K562 (cell line): ENCODE data around the gene PDE4D. TPM values are rescaled to one million over a fixed set of nuclear protein-coding genes. Genes with fewer than 3 reads are reported as not detected.

ENCODE experiments used
- ATAC-seq: fragments of 200-7000 bp; cut with Tn5 transposase; 3 replicates; pipeline ENCODE4 v1.9.1; 2020; ENCODE audit warnings: moderate library complexity
- BruUV-seq: library from RNA; stranded (reverse); fragments of 400-500 nt; replicated peaks from 2 replicates; lab custom pipeline; 2021; lab: Mats Ljungman, UMichigan
- CTCF ChIA-PET: fragments of 300-600 bp; formaldehyde crosslinking; extraction: SDS; loops from one replicate; lab custom pipeline; 2021; ENCODE audit warnings: low intra/inter-chr PET ratio; lab: Yijun Ruan, JAX
- POLR2A ChIA-PET: fragments of 300-600, 350-650 bp; sonication (Branson Sonifier 250); formaldehyde crosslinking; extraction: SDS; loops from one replicate; lab custom pipeline; 2021; ENCODE audit warnings: antibody characterized with exemption, inconsistent platforms; lab: Yijun Ruan, JAX
- DNase-seq, 4 experiments: peaks; one replicate each; pipeline versions ENCODE4 v3.0.0 to v3.0.0-alpha.2; 2011 to 2018; ENCODE audit warnings: low spot score in 3 of 4, mixed read lengths in 3 of 4; ENCODE audit errors: extremely low read depth in 1 of 4
- FAIRE-seq: peaks from 2 replicates; lab custom pipeline; 2011; peaks lifted over from hg19 to GRCh38; lab: Jason Lieb, UNC
- H2AFZ ChIP-seq: 2 replicates; pipeline ENCODE4 v1.6.0; 2011; ENCODE audit warnings: low read depth, low read length, control low read depth, inconsistent platforms
- H3K27ac ChIP-seq: fragments of 200-600 bp; 3 replicates; pipeline ENCODE4 v1.8.0; 2011; ENCODE audit warnings: low read depth, mild to moderate bottlenecking, control low read depth, inconsistent platforms, low read length, moderate library complexity, mixed read lengths; ENCODE audit errors: extremely low read depth
- H3K27me3 ChIP-seq, 2 experiments: fragments of 300-600 bp in 1 of 2; 2 replicates in 1 of 2; 3 replicates in 1 of 2; pipeline versions ENCODE4 v1.6.0 to v1.8.0; 2011; ENCODE audit warnings: inconsistent platforms in 2 of 2, low read length in 2 of 2, mild to moderate bottlenecking in 1 of 2, mixed read lengths in 1 of 2, moderate library complexity in 1 of 2; ENCODE audit not compliant: control insufficient read depth in 2 of 2, insufficient read depth in 2 of 2
- H3K36me3 ChIP-seq: fragments of 300-600 bp; 3 replicates; pipeline ENCODE4 v1.8.0; 2011; ENCODE audit warnings: mild to moderate bottlenecking, low read length, inconsistent platforms; ENCODE audit not compliant: control insufficient read depth, insufficient read depth
- H3K4me1 ChIP-seq, 2 experiments: fragments of 200-600 bp in 1 of 2; replicated peaks in 1 of 2; 2 replicates in 1 of 2; 3 replicates in 1 of 2; pipeline versions ENCODE4 v1.5.1 to v1.8.0; 2011; ENCODE audit warnings: inconsistent platforms in 2 of 2, low read length in 2 of 2, mild to moderate bottlenecking in 1 of 2, mixed read lengths in 1 of 2, moderate library complexity in 1 of 2; ENCODE audit not compliant: control insufficient read depth in 2 of 2, insufficient read depth in 2 of 2
- H3K4me2 ChIP-seq: 2 replicates; pipeline ENCODE4 v1.6.1; 2011; ENCODE audit warnings: low read length, control low read depth, inconsistent platforms, mixed read lengths; ENCODE audit not compliant: insufficient read depth
- H3K4me3 ChIP-seq: fragments of 200-600 bp; sonication (generic), shearing (Covaris generic); 2 replicates; pipeline ENCODE4 v1.5.1; 2016; ENCODE audit warnings: control low read depth, inconsistent platforms
- H3K79me2 ChIP-seq: fragments of 200-600 bp; 3 replicates; pipeline ENCODE4 v1.8.0; 2011; ENCODE audit warnings: low read length, inconsistent platforms; ENCODE audit not compliant: control insufficient read depth, insufficient read depth
- H3K9ac ChIP-seq, 2 experiments: 2 replicates each; pipeline versions ENCODE4 v1.6.0 to v1.6.1; 2011; ENCODE audit warnings: low read depth in 2 of 2, low read length in 2 of 2, control low read depth in 1 of 2, inconsistent platforms in 1 of 2, mild to moderate bottlenecking in 1 of 2, mixed read lengths in 1 of 2; ENCODE audit not compliant: insufficient read depth in 1 of 2
- H3K9me1 ChIP-seq: one replicate; pipeline ENCODE4 v1.6.0; 2011; ENCODE audit warnings: inconsistent platforms, mild to moderate bottlenecking, low read length, moderate library complexity; ENCODE audit not compliant: control insufficient read depth, insufficient read depth
- H3K9me3 ChIP-seq: replicated peaks from 2 replicates; pipeline ENCODE4 v1.5.1; 2011; ENCODE audit warnings: low read depth, low read length, inconsistent platforms; ENCODE audit not compliant: control insufficient read depth, insufficient read depth
- H4K20me1 ChIP-seq: replicated peaks from 2 replicates; pipeline ENCODE4 v1.6.1; 2011; ENCODE audit warnings: low read length, inconsistent platforms, mixed read lengths; ENCODE audit not compliant: control insufficient read depth, insufficient read depth
- DACH1 ChIP-seq: fragments of 450-650 bp; IDR thresholded peaks from 2 replicates; pipeline ENCODE4 v1.6.1; 2018; ENCODE audit not compliant: partially characterized antibody
- FOXA1 ChIP-seq: fragments of 450-650 bp; IDR thresholded peaks from 2 replicates; pipeline ENCODE4 v1.6.1; 2016; ENCODE audit warnings: mild to moderate bottlenecking, borderline replicate concordance
- HDAC3 ChIP-seq: fragments of 450-650 bp; IDR thresholded peaks from 2 replicates; pipeline ENCODE4 v1.6.1; 2018; ENCODE audit warnings: borderline replicate concordance, mild to moderate bottlenecking, moderate library complexity; ENCODE audit not compliant: partially characterized antibody
- JUND ChIP-seq, 2 experiments: IDR thresholded peaks; 2 replicates in 1 of 2; 3 replicates in 1 of 2; pipeline ENCODE4 v1.6.1; 2011; ENCODE audit warnings: borderline replicate concordance in 2 of 2, low read depth in 2 of 2, low read length in 2 of 2, improper control_type of control experiment in 1 of 2, missing biosample characterization in 1 of 2, missing genetic modification characterization in 1 of 2, missing genetic modification reagents in 1 of 2
- MAFG ChIP-seq: fragments of 450-650 bp; conservative IDR thresholded peaks from 2 replicates; pipeline ENCODE4 v1.6.1; 2016; ENCODE audit warnings: missing genetic modification characterization, missing compliant biosample characterization
- MCM3 ChIP-seq: fragments of 450-650 bp; IDR thresholded peaks from 2 replicates; pipeline ENCODE4 v1.6.1; 2016
- NR2C2 ChIP-seq, 2 experiments: fragments of 200-800 bp in 1 of 2; sonication (Bioruptor generic) in 1 of 2; sonication (generic) in 1 of 2; formaldehyde crosslinking in 1 of 2; IDR thresholded peaks; 2 replicates each; pipeline versions ENCODE4 v1.6.1 to v1.8.0; 2016 to 2022; ENCODE audit warnings: mild to moderate bottlenecking in 1 of 2, missing compliant biosample characterization in 1 of 2, missing genetic modification characterization in 1 of 2, missing genetic modification reagents in 1 of 2
- POLR2AphosphoS5 ChIP-seq: IDR thresholded peaks from 2 replicates; pipeline ENCODE4 v1.6.1; 2011; ENCODE audit warnings: mild to moderate bottlenecking, low read depth, low read length, moderate library complexity; ENCODE audit not compliant: control insufficient read depth, insufficient read depth
- POLR2H ChIP-seq: IDR thresholded peaks from 2 replicates; pipeline ENCODE4 v1.6.1; 2016; ENCODE audit warnings: missing genetic modification characterization, low read depth, mild to moderate bottlenecking, control low read depth, missing compliant biosample characterization, moderate library complexity
- RFX7 ChIP-seq: fragments of 250-450 bp; sonication (Bioruptor Pico); IDR thresholded peaks from 2 replicates; pipeline ENCODE4 v1.5.1; 2021; ENCODE audit warnings: mild to moderate bottlenecking
- SMARCC2 ChIP-seq: fragments of 450-650 bp; IDR thresholded peaks from 2 replicates; pipeline ENCODE4 v1.6.1; 2017; ENCODE audit warnings: antibody characterized with exemption, moderate library complexity, mild to moderate bottlenecking, low read depth
- TEAD2 ChIP-seq: fragments of 450-650 bp; IDR thresholded peaks from 2 replicates; pipeline ENCODE4 v1.6.1; 2016; ENCODE audit warnings: missing genetic modification characterization, control low read depth, missing compliant biosample characterization
- ZC3H8 ChIP-seq: fragments of 450-650 bp; IDR thresholded peaks from 2 replicates; pipeline ENCODE4 v1.6.1; 2017
- ZKSCAN1 ChIP-seq: fragments of 150-350 bp; IDR thresholded peaks from 2 replicates; pipeline ENCODE4 v1.6.1; 2016; ENCODE audit warnings: low read depth, low read length
- ZNF224 ChIP-seq: sonication (generic); formaldehyde crosslinking; IDR thresholded peaks from 2 replicates; pipeline ENCODE4 v1.8.0; 2022; ENCODE audit warnings: mild to moderate bottlenecking, missing genetic modification reagents
- ZNF23 ChIP-seq: fragments of 250-450 bp; sonication (Bioruptor Pico); IDR thresholded peaks from 2 replicates; pipeline ENCODE4 v1.4.0; 2020; ENCODE audit warnings: mild to moderate bottlenecking
- ZNF354B ChIP-seq: fragments of 250-450 bp; sonication (Bioruptor Pico); IDR thresholded peaks from 2 replicates; pipeline ENCODE4 v1.4.0; 2020
- ZNF41 ChIP-seq: fragments of 250-450 bp; sonication (Bioruptor Pico); conservative IDR thresholded peaks from 2 replicates; pipeline ENCODE4 v1.4.0; 2020; ENCODE audit warnings: mild to moderate bottlenecking
- ZNF668 ChIP-seq: fragments of 250-450 bp; sonication (Bioruptor Pico); IDR thresholded peaks from 2 replicates; pipeline ENCODE4 v1.8.0; 2022; ENCODE audit warnings: mild to moderate bottlenecking, inconsistent platforms
- ZNF830 ChIP-seq: fragments of 250-450 bp; sonication (Bioruptor Pico); IDR thresholded peaks from 2 replicates; pipeline ENCODE4 v1.5.0; 2021; ENCODE audit warnings: mild to moderate bottlenecking
- WGBS: fragments of 100-300 bp; shearing (Covaris generic); methylation state at CpG from one replicate; pipeline ENCODE4 v1.1.6; 2016; ENCODE audit warnings: low coverage, mixed read lengths; ENCODE audit not compliant: insufficient coverage; ENCODE audit errors: missing lambda C conversion rate; 5-methylcytosine and 5-hydroxymethylcytosine counted together
- in situ Hi-C: fragments of 300-500 bp; cut with MboI; formaldehyde crosslinking; loops from 4 replicates; pipeline ENCODE4 v1.15.0; 2018; ENCODE audit warnings: inconsistent platforms, mixed read lengths
- intact Hi-C: fragments of 100-400 bp; cut with micrococcal nuclease; formaldehyde crosslinking; loops from 2 replicates; pipeline ENCODE4 v1.14.2; 2022
- polyA plus RNA-seq, 8 experiments: library from polyadenylated mRNA; depleted of rRNA in 4 of 8; stranded (reverse) in 5 of 8; unstranded in 3 of 8; fragments of >200 nt; fragmentation: Nextera tagmentation in 2 of 8; fragmentation: Illumina TruSeq in 1 of 8; extraction: Ambion mirVana in 2 of 8; extraction: Trizol in 1 of 8; gene quantifications; 2 replicates each; pipeline versions ENCODE4 v1.2.1 to v1.2.3, GENCODE V29; 2011 to 2014; ENCODE audit warnings: inconsistent platforms in 1 of 8, missing spikeins in 1 of 8
- total RNA-seq, 7 experiments: library from RNA; depleted of rRNA in 6 of 7; stranded (reverse); fragments of >200 nt in 6 of 7; fragmentation: Illumina TruSeq in 2 of 7; extraction: Trizol in 2 of 7; gene quantifications; 2 replicates each; pipeline versions ENCODE4 v1.2.1 to v1.2.3, GENCODE V29; 2011 to 2021; ENCODE audit warnings: low replicate concordance in 1 of 7

PDE4D gene
- total and polyA plus RNA-seq, 9 of the 15 experiments (the other 6 are each of a cell fraction or from before 2014, with no cell fraction given) = 0.04 to 0.46 (median 0.13) TPM

DNA sequence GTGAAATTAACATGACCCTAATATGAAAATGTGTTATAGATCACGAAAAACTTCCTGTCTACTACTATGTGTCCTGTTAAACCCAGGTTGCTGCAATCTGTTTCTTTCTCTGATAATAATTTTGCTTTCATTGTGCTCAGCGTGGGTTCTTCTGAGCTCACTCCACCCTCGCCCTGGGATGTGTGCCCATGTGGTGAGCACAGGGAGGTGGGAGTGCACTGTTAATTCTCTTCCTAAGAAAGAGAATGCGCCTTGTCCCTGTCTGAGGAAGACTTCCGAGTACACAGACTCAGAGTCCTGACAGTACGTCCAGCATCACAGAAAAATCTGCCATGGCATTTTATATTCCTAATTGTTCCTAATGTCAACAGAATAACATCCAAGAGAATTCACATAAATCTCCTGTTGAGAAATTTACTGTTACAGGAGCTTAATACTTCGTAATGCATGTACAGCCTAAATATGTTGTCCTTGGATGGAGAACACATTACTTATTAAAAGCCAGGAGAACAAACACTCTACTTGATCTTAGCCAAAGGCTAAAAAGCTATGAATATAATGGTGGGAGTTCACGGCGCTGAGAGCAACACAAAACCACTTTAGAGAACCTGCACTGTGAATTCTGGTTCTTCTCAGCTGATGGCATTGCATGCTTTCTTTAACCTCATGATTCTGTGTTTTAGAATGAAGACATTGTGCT is 102.6 kb downstream of the PDE4D start:
- Histone ChIP-seq H4K20me1 (no peaks in the 10 kb centered on the region), H3K4me1 (no peaks in the 10 kb centered on the region), H3K9me1 (no peaks in the 10 kb centered on the region), H3K27me3 (no peaks in the 10 kb centered on the region), H2AFZ (no peak overlapping the region), H3K9me3 (no peaks in the 10 kb centered on the region), H3K9ac (no peak overlapping the region), H3K36me3 (no peaks in the 10 kb centered on the region)
- ChIA-PET CTCF (no interaction called here), POLR2A (no interaction called here)
- no peak for ATAC-seq
- no peak for FAIRE-seq
- no TSS peak for BruUV-seq
- intact Hi-C loops = no loop called here
- DNase-seq = no peak
- 1% methylated on average over 9 of the region's 9 CpGs for WGBS
- in situ Hi-C loops = loop anchor here (25.0 kb wide), 1 partner anchor 904 kb away; no protein-coding TSS in a partner anchor
- no peak for TF ChIP-seq FOXA1
- no peak for TF ChIP-seq ZC3H8
- TF ChIP-seq ZNF23 (CRISPR knock-in tag) = no peak
- TF ChIP-seq TEAD2 = no peak
- TF ChIP-seq RFX7 (CRISPR knock-in tag) = no peak
- TF ChIP-seq POLR2AphosphoS5 = no peak
- no peak for TF ChIP-seq ZNF41 (CRISPR knock-in tag)
- no peak for TF ChIP-seq ZNF354B
- TF ChIP-seq JUND (IDR thresholded peaks at IDR 0.05; ENCODE audit: borderline replicate concordance, low read depth, low read length) = no peak
- no peak for TF ChIP-seq JUND (tag; IDR thresholded peaks at IDR 0.05; ENCODE audit: borderline replicate concordance, low read depth, low read length)
- TF ChIP-seq DACH1 = no peak
- TF ChIP-seq ZNF830 (CRISPR knock-in tag) = no peak
- no peak for TF ChIP-seq MCM3
- no peak for TF ChIP-seq HDAC3
- TF ChIP-seq ZNF224 (CRISPR knock-in tag) = no peak
- no peak for TF ChIP-seq MAFG
- TF ChIP-seq ZNF668 (CRISPR knock-in tag) = no peak
- TF ChIP-seq ZKSCAN1 = no peak
- TF ChIP-seq SMARCC2 = no peak
- TF ChIP-seq POLR2H (tag) = no peak
- TF ChIP-seq NR2C2 (CRISPR knock-in tag; IDR thresholded peaks at IDR 0.05) = no peak
- TF ChIP-seq NR2C2 (tag; IDR thresholded peaks at IDR 0.05) = no peak
- TF ChIP-seq, all 486 proteins: peak for 0
- no peaks in the 10 kb centered on the region for H3K79me2 ChIP-seq
- H3K27ac ChIP-seq = no peak overlapping the region
- H3K4me3 ChIP-seq = no peak overlapping the region
- H3K4me2 ChIP-seq = no peak overlapping the region
